H9 (cell line): ENCODE measurements around the gene SSTR3. TPM values are rescaled to one million over a fixed set of nuclear protein-coding genes. Genes with fewer than 3 reads are reported as not detected.
A peak's percentile ranks its signal among the peaks of the same experiment; 100 is the strongest.

Experiments used
- DNase-seq: peaks from one replicate; pipeline ENCODE4 v3.0.0-alpha.2; 2017
- H2AFZ ChIP-seq: one replicate; pipeline ENCODE4 v1.6.1; 2013; ENCODE audit warnings: mild to moderate bottlenecking, low read length, control low read depth, moderate library complexity
- H2AK5ac ChIP-seq: 2 replicates; pipeline ENCODE4 v1.6.1; 2013; ENCODE audit warnings: low read length, control low read depth, mixed read lengths; ENCODE audit not compliant: insufficient read length
- H2BK120ac ChIP-seq: one replicate; pipeline ENCODE4 v1.6.1; 2013; ENCODE audit warnings: low read depth, mild to moderate bottlenecking, low read length, control low read depth, inconsistent platforms; ENCODE audit not compliant: poor library complexity, severe bottlenecking
- H2BK12ac ChIP-seq: 2 replicates; pipeline ENCODE4 v1.6.1; 2013; ENCODE audit warnings: low read length, control low read depth, mixed read lengths, low read depth; ENCODE audit not compliant: insufficient read length
- H2BK15ac ChIP-seq: 2 replicates; pipeline ENCODE4 v1.6.1; 2013; ENCODE audit warnings: low read depth, low read length, control low read depth
- H2BK20ac ChIP-seq: one replicate; pipeline ENCODE4 v1.6.1; 2013; ENCODE audit warnings: low read depth, mild to moderate bottlenecking, low read length, control low read depth, inconsistent platforms; ENCODE audit not compliant: poor library complexity, severe bottlenecking
- H2BK5ac ChIP-seq: 2 replicates; pipeline ENCODE4 v1.6.1; 2013; ENCODE audit warnings: low read length, control low read depth, mixed read lengths; ENCODE audit not compliant: insufficient read length
- H3K14ac ChIP-seq: 2 replicates; pipeline ENCODE4 v1.6.1; 2013; ENCODE audit warnings: low read length, control low read depth; ENCODE audit not compliant: insufficient read depth
- H3K18ac ChIP-seq: 2 replicates; pipeline ENCODE4 v1.6.1; 2013; ENCODE audit warnings: low read depth, mild to moderate bottlenecking, mixed read lengths, low read length, control low read depth; ENCODE audit not compliant: insufficient read length
- H3K23ac ChIP-seq: 2 replicates; pipeline ENCODE4 v1.6.1; 2013; ENCODE audit warnings: low read length, control low read depth, mixed read lengths, low read depth; ENCODE audit not compliant: insufficient read length
- H3K23me2 ChIP-seq: 2 replicates; pipeline ENCODE4 v1.6.1; 2013; ENCODE audit warnings: low read depth, mild to moderate bottlenecking, mixed read lengths, low read length, control low read depth; ENCODE audit not compliant: insufficient read length, poor library complexity, severe bottlenecking
- H3K27ac ChIP-seq: 2 replicates; pipeline ENCODE4 v1.5.1; 2013; ENCODE audit warnings: low read length, control low read depth, mixed read lengths, low read depth; ENCODE audit not compliant: insufficient read length
- H3K27me3 ChIP-seq: 2 replicates; pipeline ENCODE4 v1.6.1; 2013; ENCODE audit warnings: low read length, control low read depth, inconsistent platforms; ENCODE audit not compliant: insufficient read depth
- H3K4ac ChIP-seq: 2 replicates; pipeline ENCODE4 v1.6.1; 2013; ENCODE audit warnings: low read depth, mild to moderate bottlenecking, control low read depth, inconsistent platforms, low read length, moderate library complexity
- H3K4me1 ChIP-seq: 2 replicates; pipeline ENCODE4 v1.6.1; 2013; ENCODE audit warnings: low read length, control low read depth, inconsistent platforms; ENCODE audit not compliant: insufficient read depth
- H3K4me2 ChIP-seq: 2 replicates; pipeline ENCODE4 v1.6.1; 2013; ENCODE audit warnings: low read length, control low read depth, mixed read lengths; ENCODE audit not compliant: insufficient read length, insufficient read depth
- H3K56ac ChIP-seq: 2 replicates; pipeline ENCODE4 v1.6.1; 2013; ENCODE audit warnings: low read depth, mild to moderate bottlenecking, mixed read lengths, low read length, control low read depth; ENCODE audit not compliant: insufficient read length
- H3K79me1 ChIP-seq: 2 replicates; pipeline ENCODE4 v1.6.1; 2013; ENCODE audit warnings: low read depth, mild to moderate bottlenecking, moderate library complexity, low read length, control low read depth, inconsistent platforms; ENCODE audit not compliant: insufficient read depth, poor library complexity, severe bottlenecking
- H3K79me2 ChIP-seq: 2 replicates; pipeline ENCODE4 v1.6.1; 2013; ENCODE audit warnings: low read length, control low read depth, inconsistent platforms; ENCODE audit not compliant: insufficient read depth
- H3K9ac ChIP-seq: 2 replicates; pipeline ENCODE4 v1.6.1; 2013; ENCODE audit warnings: low read length, control low read depth, mixed read lengths; ENCODE audit not compliant: insufficient read length; ENCODE audit errors: extremely low read depth
- H3K9me3 ChIP-seq: one replicate; pipeline ENCODE4 v1.6.1; 2013; ENCODE audit warnings: low read depth, low read length, inconsistent platforms; ENCODE audit not compliant: control insufficient read depth
- H3T11ph ChIP-seq: one replicate; pipeline ENCODE4 v1.6.1; 2013; ENCODE audit warnings: mild to moderate bottlenecking, low read length, control low read depth, inconsistent platforms
- H4K20me1 ChIP-seq: one replicate; pipeline ENCODE4 v1.6.1; 2013; ENCODE audit not compliant: control insufficient read depth, insufficient read length, insufficient read depth
- H4K5ac ChIP-seq: 2 replicates; pipeline ENCODE4 v1.6.1; 2013; ENCODE audit warnings: low read depth, mild to moderate bottlenecking, mixed read lengths, low read length, control low read depth; ENCODE audit not compliant: insufficient read length
- H4K8ac ChIP-seq: replicated peaks from 2 replicates; pipeline ENCODE4 v1.6.1; 2013; ENCODE audit warnings: low read length, control low read depth, mixed read lengths, low read depth; ENCODE audit not compliant: insufficient read length
- H4K91ac ChIP-seq: 2 replicates; pipeline ENCODE4 v1.6.1; 2013; ENCODE audit warnings: low read depth, mild to moderate bottlenecking, moderate library complexity, mixed read lengths, low read length, control low read depth; ENCODE audit not compliant: insufficient read length
- H3K27ac Mint-ChIP-seq, 3 experiments: 2 replicates in 2 of 3; 3 replicates in 1 of 3; pipeline ENCODE4 v1.8.0; 2020 to 2021; ENCODE audit warnings: mixed read lengths in 3 of 3, mild to moderate bottlenecking in 1 of 3, moderate library complexity in 1 of 3
- H3K27me3 Mint-ChIP-seq: 2 replicates; pipeline ENCODE4 v1.8.0; 2021; ENCODE audit warnings: low read depth, mild to moderate bottlenecking, moderate library complexity, mixed read lengths
- H3K36me3 Mint-ChIP-seq, 3 experiments: 2 replicates in 2 of 3; 3 replicates in 1 of 3; pipeline ENCODE4 v1.8.0; 2020 to 2021; ENCODE audit warnings: low read depth in 3 of 3, mixed read lengths in 3 of 3; ENCODE audit not compliant: insufficient read depth in 1 of 3
- H3K4me1 Mint-ChIP-seq, 2 experiments: 2 replicates each; pipeline ENCODE4 v1.8.0; 2020; ENCODE audit warnings: mixed read lengths in 2 of 2
- H3K4me3 Mint-ChIP-seq, 2 experiments: 2 replicates in 1 of 2; 3 replicates in 1 of 2; pipeline ENCODE4 v1.8.0; 2020 to 2021; ENCODE audit warnings: mild to moderate bottlenecking in 2 of 2, mixed read lengths in 2 of 2, moderate library complexity in 1 of 2
- H3K9me3 Mint-ChIP-seq, 2 experiments: 2 replicates in 1 of 2; 3 replicates in 1 of 2; pipeline ENCODE4 v1.8.0; 2020; ENCODE audit warnings: mild to moderate bottlenecking in 2 of 2, mixed read lengths in 2 of 2, moderate library complexity in 1 of 2
- CTCF ChIP-seq: fragments of 200-600 bp; sonication (generic); conservative IDR thresholded peaks from 3 replicates; pipeline ENCODE4 v1.8.0; 2021; ENCODE audit warnings: antibody characterized with exemption, mild to moderate bottlenecking
- WGBS: extraction: QIAGEN DNeasy Blood & Tissue Kit; methylation state at CpG from one replicate; pipeline ENCODE4 v1.1.7; 2013; ENCODE audit warnings: missing lambda C conversion rate, low lambda C conversion rate, mixed read lengths; ENCODE audit not compliant: insufficient read length; ENCODE audit errors: extremely low coverage; 5-methylcytosine and 5-hydroxymethylcytosine counted together
- total RNA-seq: library from RNA; stranded (reverse); gene quantifications from 2 replicates; pipeline ENCODE4 v1.2.1, GENCODE V29; 2021

SSTR3 gene
- total RNA-seq, 1 experiment from 2014 or later, result 0.68 TPM

GRCh38 chr22:37155971-37156370 lies 56.3 kb downstream of the SSTR3 start:
- Histone ChIP-seq H2BK15ac (no peak overlapping the region), H3K18ac (no peak overlapping the region), H3K9ac (no peak overlapping the region), H3K9me3 (no peaks in the 10 kb centered on the region), H2AK5ac (no peak overlapping the region), H2BK5ac (no peak overlapping the region), H3K4me1 (no peaks in the 10 kb centered on the region), H4K8ac (no peak overlapping the region), H4K20me1 (no peaks in the 10 kb centered on the region), H3K27me3 (no peaks in the 10 kb centered on the region), H3K79me2 (no peaks in the 10 kb centered on the region), H3K14ac (no peak overlapping the region), H2BK12ac (no peak overlapping the region), H3K4me2 (no peak overlapping the region), H3T11ph (no peak overlapping the region), H3K23me2 (no peaks in the 10 kb centered on the region), H3K56ac (no peak overlapping the region), H4K91ac (no peak overlapping the region), H3K27ac (no peak overlapping the region), H2BK20ac (no peak overlapping the region), H4K5ac (no peak overlapping the region), H3K4ac (no peak overlapping the region), H2BK120ac (no peak overlapping the region), H3K79me1 (no peaks in the 10 kb centered on the region), H2AFZ (no peak overlapping the region), H3K23ac (no peak overlapping the region)
- no CpG with 5 or more reads among the region's 8 CpGs for WGBS
- peaks cover 0 to 15% of the 10 kb centered on the region in 2 experiments; a peak in 2 of 5 replicates for H3K9me3 Mint-ChIP-seq
- peaks cover 49% of the 10 kb centered on the region for H3K27me3 Mint-ChIP-seq
- no peak for DNase-seq
- peak overlapping the region in 1 of 3 experiments; percentile 70; a peak in 1 of 7 replicates for H3K27ac Mint-ChIP-seq
- peaks cover 3 to 7% of the 10 kb centered on the region in 2 experiments; a peak in 3 of 4 replicates for H3K4me1 Mint-ChIP-seq
- H3K4me3 Mint-ChIP-seq, result no peak overlapping the region
- TF ChIP-seq CTCF, result no peak
- H3K36me3 Mint-ChIP-seq, result peaks cover 0 to 7% (median under 1%) of the 10 kb centered on the region in 3 experiments; a peak in 4 of 7 replicates
